Stimulated activated CD8-positive, alpha-beta memory T cell treated with anti-CD3 and anti-CD28 coated beads, Interleukin-15, amount 100 ng/mL, for 4 hours (primary cell): ENCODE measurements around the gene RFC4.
"Not testable (repeated sequence)": the region's sequence is repeated elsewhere in the genome, so short reads cannot be mapped to it uniquely, and the experiment has no call there.

ENCODE experiments used
- DNase-seq, 2 donors: peaks; one replicate each; pipeline ENCODE4 v3.0.0-alpha.2; 2020; ENCODE audit warnings: low read depth in 2 of 2

The RFC4 gene

GRCh38 chr3:186806089-186807055, at the start of gene RFC4:
TSS of gene RFC4 (minus strand) at chr3:186806482. CDS start at chr3:186804713, 1,769 bp downstream.
- DNase-seq: peak; percentile 68 to 72

- no peak for DNase-seq
These were observed 48.7 kb upstream of the RFC4 start for GRCh38 chr3:186854954-186855353.

GRCh38 chr3:186854146-186854545, 47.9 kb upstream of the RFC4 start:
- no peak for DNase-seq

- no peak for DNase-seq
These were observed 46.7 kb upstream of the RFC4 start for GRCh38 chr3:186852994-186853393.

- DNase-seq: not testable (repeated sequence)
These were observed 45.6 kb upstream of the RFC4 start for GRCh38 chr3:186851835-186852234.

- DNase-seq: no peak
These were observed 43.2 kb upstream of the RFC4 start for GRCh38 chr3:186849374-186849975.

- DNase-seq: no peak
These were observed 41.2 kb upstream of the RFC4 start for GRCh38 chr3:186847437-186847836.

GRCh38 chr3:186845756-186846155, 39.5 kb upstream of the RFC4 start:
- no peak for DNase-seq

GRCh38 chr3:186844908-186845307, 38.6 kb upstream of the RFC4 start:
- DNase-seq: no peak

GRCh38 chr3:186843039-186843432, 36.8 kb upstream of the RFC4 start:
- no peak for DNase-seq

GRCh38 chr3:186842426-186843038, 36.2 kb upstream of the RFC4 start, which contains the start of gene ADIPOQ:
TSS of gene ADIPOQ (plus strand) at chr3:186842710. CDS start at chr3:186853059, 10,349 bp downstream.
- no peak for DNase-seq

GRCh38 chr3:186841620-186842019, 35.3 kb upstream of the RFC4 start:
- DNase-seq: no peak

GRCh38 chr3:186839874-186840641, 33.8 kb upstream of the RFC4 start:
- DNase-seq: no peak

GRCh38 chr3:186832276-186832675, 26.0 kb upstream of the RFC4 start:
- no peak for DNase-seq

- DNase-seq: no peak
These were observed 25.5 kb upstream of the RFC4 start for GRCh38 chr3:186831798-186832197.

- no peak for DNase-seq
These were observed 22.1 kb upstream of the RFC4 start for GRCh38 chr3:186828340-186828739.

- peak; percentile 60 to 76 for DNase-seq
These were observed 20.9 kb upstream of the RFC4 start for GRCh38 chr3:186826976-186827857.

GRCh38 chr3:186826410-186826975, 20.2 kb upstream of the RFC4 start:
- no peak for DNase-seq

- no peak for DNase-seq
These were observed 19.7 kb upstream of the RFC4 start for GRCh38 chr3:186825872-186826409.

GRCh38 chr3:186825294-186825821, 19.1 kb upstream of the RFC4 start:
- no peak for DNase-seq
